GM20431 (cell line): Measurements from ENCODE around the gene ATP9B.
"Not testable (repeated sequence)": the region's sequence is repeated elsewhere in the genome, so short reads cannot be mapped to it uniquely, and the experiment has no call there.

ENCODE experiments used
- in situ Hi-C: fragments of 300-500 bp; cut with MseI, MboI; formaldehyde crosslinking; loops from one replicate; pipeline ENCODE4 v1.15.0; 2020; ENCODE audit warnings: low sequenced_read_pairs; ENCODE audit not compliant: unreplicated experiment

Gene ATP9B

GRCh38 chr18:79224381-79224780 lies 155.2 kb downstream of the ATP9B start:
- in situ Hi-C loops = no loop called here

DNA sequence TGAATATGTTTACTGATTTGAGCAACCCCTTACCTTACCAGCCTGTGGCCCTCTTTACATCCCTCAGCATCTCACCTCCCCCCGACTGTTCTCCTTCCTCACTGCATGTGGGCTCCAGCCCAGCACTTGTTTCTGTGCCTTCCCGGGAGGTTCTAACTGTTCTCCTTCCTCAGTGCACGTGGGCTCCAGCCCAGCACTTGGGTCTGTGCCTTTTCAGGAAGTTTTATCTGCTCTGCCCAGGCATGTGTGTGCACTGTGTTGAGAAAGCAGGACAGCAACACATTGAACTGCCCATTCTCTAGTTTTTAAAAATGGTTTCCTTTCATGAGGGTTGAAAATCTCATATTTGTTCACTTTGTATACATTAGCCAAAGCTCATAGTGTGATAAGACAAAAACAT lies 158.4 kb downstream of the ATP9B start:
- in situ Hi-C loops = loop anchor here (25.0 kb wide), 2 partner anchors 240 to 340 kb away; partner anchors contain the start of gene SALL3

DNA sequence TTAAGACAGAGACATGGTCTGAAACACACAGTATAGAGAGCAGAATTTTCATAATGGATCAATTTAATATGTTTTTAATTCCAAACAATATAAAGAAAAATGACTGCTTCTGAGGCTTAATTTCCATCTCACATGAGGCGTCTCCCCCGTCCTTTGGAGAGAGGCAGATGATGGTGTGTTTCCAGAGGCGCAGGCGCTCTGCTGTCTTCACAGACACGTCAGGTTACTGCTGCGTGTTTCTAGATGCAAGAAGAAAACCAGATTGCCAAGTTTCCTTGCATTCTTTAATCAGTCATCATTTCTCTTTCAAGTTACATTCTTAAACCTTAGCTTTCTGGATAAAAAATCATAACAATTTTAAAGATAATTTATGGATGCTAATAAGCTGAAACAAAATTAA lies 160.2 kb downstream of the ATP9B start:
- in situ Hi-C loops = loop anchor here (25.0 kb wide), 2 partner anchors 242 to 342 kb away; partner anchors contain the start of gene SALL3

GRCh38 chr18:79234438-79234837 lies 165.2 kb downstream of the ATP9B start:
- in situ Hi-C loops = loop anchor here (25.0 kb wide), 2 partner anchors 247 to 347 kb away; partner anchors contain the start of gene SALL3

DNA sequence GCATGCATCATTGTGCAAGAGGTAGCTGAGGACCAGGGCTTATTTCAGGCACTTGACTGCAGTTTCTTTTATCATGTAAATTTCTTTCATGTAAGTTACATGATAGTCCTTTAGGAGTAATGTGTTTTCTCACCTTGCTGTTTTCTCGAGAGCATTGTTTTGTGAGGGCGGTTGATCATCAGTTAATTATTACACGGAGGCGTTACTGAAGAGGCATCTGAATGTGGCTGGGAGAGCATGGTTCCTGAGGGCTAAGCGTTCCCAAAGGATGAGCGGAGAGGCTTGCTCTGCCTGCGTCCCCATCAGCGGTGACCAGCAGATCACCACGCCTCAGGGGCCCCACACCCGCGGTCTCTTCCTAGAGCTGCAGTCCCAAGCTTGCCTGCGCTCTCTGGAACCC lies 170.4 kb downstream of the ATP9B start:
- in situ Hi-C loops = loop anchor here (25.0 kb wide), 2 partner anchors 252 to 352 kb away; partner anchors contain the start of gene SALL3

- in situ Hi-C loops = loop anchor here (25.0 kb wide), 2 partner anchors 254 to 354 kb away; partner anchors contain the start of gene SALL3
These were observed 172.6 kb downstream of the ATP9B start for GRCh38 chr18:79241755-79242154.

DNA sequence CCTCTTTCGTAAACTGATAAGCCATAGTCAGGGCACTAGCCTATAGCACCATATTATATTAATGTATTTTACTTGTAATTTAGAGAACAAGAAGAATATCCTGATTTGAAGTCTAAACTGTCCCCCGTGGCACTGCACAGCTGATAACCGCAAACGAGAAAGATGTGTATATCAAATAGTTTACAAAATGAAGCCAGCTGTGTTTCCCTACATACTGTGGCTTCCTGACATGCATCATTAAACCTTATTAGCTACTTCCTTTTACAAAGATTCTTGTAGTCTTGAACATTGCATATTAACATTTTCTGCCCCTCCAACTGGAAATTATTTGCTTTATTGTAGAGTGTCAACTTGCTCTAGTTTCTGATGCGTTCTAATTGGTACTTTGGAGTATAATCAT lies 173.1 kb downstream of the ATP9B start:
- in situ Hi-C loops = loop anchor here (25.0 kb wide), 2 partner anchors 255 to 355 kb away; partner anchors contain the start of gene SALL3

- in situ Hi-C loops = loop anchor here (25.0 kb wide), 2 partner anchors 258 to 358 kb away; partner anchors contain the start of gene SALL3
These were observed 176.4 kb downstream of the ATP9B start for GRCh38 chr18:79245517-79246001.

- in situ Hi-C loops = loop anchor here (25.0 kb wide), 2 partner anchors 259 to 359 kb away; partner anchors contain the start of gene SALL3
These were observed 177.3 kb downstream of the ATP9B start for GRCh38 chr18:79246309-79247108.

GRCh38 chr18:79248495-79249060 lies 179.4 kb downstream of the ATP9B start:
- in situ Hi-C loops = loop anchor here (25.0 kb wide), 2 partner anchors 261 to 361 kb away; partner anchors contain the start of gene SALL3

- in situ Hi-C loops = no loop called here
These were observed 181.2 kb downstream of the ATP9B start for GRCh38 chr18:79250301-79250981.

GRCh38 chr18:79251021-79251420 lies 181.8 kb downstream of the ATP9B start:
- in situ Hi-C loops = no loop called here

GRCh38 chr18:79252904-79253633 lies 183.9 kb downstream of the ATP9B start:
- in situ Hi-C loops = no loop called here

GRCh38 chr18:79257480-79257879 lies 188.3 kb downstream of the ATP9B start:
- in situ Hi-C loops = no loop called here

GRCh38 chr18:79258447-79258846 lies 189.3 kb downstream of the ATP9B start:
- in situ Hi-C loops = no loop called here

- in situ Hi-C loops = no loop called here
These were observed 190.0 kb downstream of the ATP9B start for GRCh38 chr18:79259218-79259617.

DNA sequence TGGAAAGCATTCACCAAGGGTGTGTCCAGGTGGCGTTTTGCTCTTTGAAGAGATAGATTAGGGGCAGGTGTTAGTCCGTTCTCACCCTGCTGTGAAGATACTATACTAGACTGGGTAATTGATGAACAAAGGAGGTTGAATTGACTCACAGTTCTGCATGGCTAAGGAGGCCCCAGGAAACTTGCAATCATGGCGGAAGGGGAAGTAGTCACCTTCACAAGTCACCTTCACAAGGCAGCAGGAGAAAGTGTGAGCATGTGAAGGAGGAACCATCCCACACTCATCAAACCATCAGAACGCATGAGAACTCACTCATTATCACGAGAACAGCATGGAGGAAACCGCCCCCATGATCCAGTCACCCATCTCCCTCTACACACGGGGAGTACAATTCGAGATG lies 190.8 kb downstream of the ATP9B start:
- in situ Hi-C loops = no loop called here

GRCh38 chr18:79260510-79260909 lies 191.3 kb downstream of the ATP9B start:
- in situ Hi-C loops = no loop called here

DNA sequence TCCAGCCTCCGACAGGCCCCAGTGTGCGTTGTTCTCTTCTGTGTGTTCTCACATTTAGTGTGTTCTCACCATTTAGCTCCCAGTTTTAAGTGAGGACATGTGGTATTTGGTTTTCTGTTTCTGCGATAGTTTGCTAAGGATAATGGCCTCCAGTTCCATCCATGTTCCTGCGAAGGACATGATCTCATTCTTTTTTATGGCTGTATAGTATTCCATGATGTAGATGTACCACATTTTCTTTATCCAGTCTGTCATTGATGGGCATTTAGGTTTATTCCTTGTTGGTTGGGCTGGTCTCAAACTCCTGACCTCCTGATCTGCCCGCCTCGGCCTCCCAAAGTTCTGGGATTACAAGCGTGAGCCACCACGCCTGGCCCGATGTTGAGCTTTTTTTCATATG lies 195.9 kb downstream of the ATP9B start:
- in situ Hi-C loops = not testable (repeated sequence)

- in situ Hi-C loops = not testable (repeated sequence)
These were observed 202.6 kb downstream of the ATP9B start for GRCh38 chr18:79271812-79272211.
